Activated T-cell treated with anti-CD3 and anti-CD28 coated beads for 1 hour (primary cell): Measurements from ENCODE around the gene APOA1.
A peak's percentile ranks its signal among the peaks of the same experiment; 100 is the strongest.
"Not testable (repeated sequence)": the region's sequence is repeated elsewhere in the genome, so short reads cannot be mapped to it uniquely, and the experiment has no call there.

Experiments
- DNase-seq: peaks from one replicate; pipeline ENCODE4 v3.0.0-alpha.2; 2020; ENCODE audit warnings: low read depth

The APOA1 gene

GRCh38 chr11:116813781-116814471 is 23.5 kb downstream of the APOA1 start:
- no peak for DNase-seq

GRCh38 chr11:116813170-116813569 is 24.3 kb downstream of the APOA1 start:
- no peak for DNase-seq

GRCh38 chr11:116812109-116812508 is 25.3 kb downstream of the APOA1 start:
- no peak for DNase-seq

GRCh38 chr11:116811194-116811593 is 26.2 kb downstream of the APOA1 start:
- DNase-seq = no peak

GRCh38 chr11:116808262-116809175 is 28.9 kb downstream of the APOA1 start:
- no peak for DNase-seq

- DNase-seq = no peak
These were observed 29.7 kb downstream of the APOA1 start for GRCh38 chr11:116807601-116808261.

- DNase-seq = no peak
These were observed 33.4 kb downstream of the APOA1 start for GRCh38 chr11:116804001-116804400.

- DNase-seq = not testable (repeated sequence)
These were observed 35.8 kb downstream of the APOA1 start for GRCh38 chr11:116801662-116802061.

- no peak for DNase-seq
These were observed 36.8 kb downstream of the APOA1 start for GRCh38 chr11:116800610-116801009.

- DNase-seq = no peak
These were observed 39.1 kb downstream of the APOA1 start for GRCh38 chr11:116798368-116798767.

GRCh38 chr11:116797816-116798215 is 39.6 kb downstream of the APOA1 start:
- DNase-seq = no peak

- no peak for DNase-seq
These were observed 40.9 kb downstream of the APOA1 start for GRCh38 chr11:116796548-116796947.

GRCh38 chr11:116794851-116795250 is 42.6 kb downstream of the APOA1 start:
- DNase-seq = no peak

- no peak for DNase-seq
These were observed 43.7 kb downstream of the APOA1 start for GRCh38 chr11:116793772-116794097.

- DNase-seq = no peak
These were observed 44.3 kb downstream of the APOA1 start for GRCh38 chr11:116792869-116793771.

- no peak for DNase-seq
These were observed 45.1 kb downstream of the APOA1 start for GRCh38 chr11:116792144-116792868.

GRCh38 chr11:116791813-116792143 is 45.6 kb downstream of the APOA1 start, which contains the start of gene APOA5:
Gene APOA5 (minus strand): TSS chr11:116791879. CDS start chr11:116791860, 19 bp downstream.
- DNase-seq = no peak

- peak; percentile 68 for DNase-seq
These were observed 46.2 kb downstream of the APOA1 start for GRCh38 chr11:116791002-116791812.

GRCh38 chr11:116790167-116791001 is 47.0 kb downstream of the APOA1 start:
- no peak for DNase-seq
